HG03139 (cell line): ENCODE measurements around the gene HOXA11.

Experiments used
- ATAC-seq: cut with Tn5 transposase; IDR thresholded peaks from one replicate; pipeline ENCODE4 v1.9.1; 2021; ENCODE audit not compliant: unreplicated experiment

The HOXA11 gene

DNA sequence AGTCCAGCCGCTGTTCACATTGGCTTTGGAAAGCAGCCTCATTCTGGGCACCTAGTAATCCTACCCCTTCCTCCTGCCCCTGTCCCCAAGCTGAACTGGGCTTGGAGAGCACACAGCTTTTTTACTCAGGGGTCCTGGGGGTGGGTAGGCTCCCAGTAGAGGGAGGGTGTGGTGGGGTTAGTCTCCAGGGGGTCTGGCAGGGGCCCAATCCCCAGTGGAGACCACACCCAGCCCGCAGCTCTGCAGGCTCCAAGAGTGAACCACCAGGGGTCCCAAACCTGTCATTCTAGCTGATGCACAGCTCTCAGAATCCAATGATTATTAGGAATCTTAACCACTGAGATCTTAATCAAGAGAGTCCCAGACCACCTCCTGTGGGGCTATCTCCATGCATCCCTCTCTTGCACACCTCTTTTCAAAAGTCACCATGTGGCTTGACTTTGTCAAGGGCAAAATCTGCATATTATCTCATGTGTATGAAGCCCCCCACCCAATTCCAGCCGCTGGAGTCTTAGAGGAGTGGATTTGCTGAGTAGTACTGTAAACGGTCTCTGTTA, 2.7 kb downstream of the HOXA11 start:
- ATAC-seq, result no peak

DNA sequence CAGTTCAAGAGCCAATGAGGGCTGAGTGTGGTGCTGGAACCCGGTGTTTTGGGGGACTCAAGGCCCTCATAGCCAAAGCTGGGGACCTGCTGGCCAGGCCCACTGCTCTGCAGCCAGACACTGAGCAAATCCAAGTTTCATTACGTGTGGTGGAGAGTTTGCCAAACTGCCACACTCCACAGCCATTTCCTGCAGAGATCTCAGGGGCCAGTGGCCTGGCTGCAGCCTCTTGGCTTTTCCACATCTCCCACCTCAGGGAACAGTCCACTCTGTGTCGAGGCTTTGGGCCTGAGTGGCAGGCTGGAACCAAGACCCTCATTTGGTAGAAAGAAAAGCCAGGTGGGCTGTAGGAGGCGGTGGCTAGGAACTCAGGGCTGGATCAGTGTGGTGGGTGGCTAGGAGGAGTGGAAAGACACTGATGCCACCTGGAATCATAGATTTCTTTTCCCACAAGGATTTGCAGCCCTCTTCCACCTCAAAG, 3.2 kb downstream of the HOXA11 start:
- ATAC-seq, result no peak

GRCh38 chr7:27180431-27181420, 4.3 kb downstream of the HOXA11 start:
- ATAC-seq, result no peak

DNA sequence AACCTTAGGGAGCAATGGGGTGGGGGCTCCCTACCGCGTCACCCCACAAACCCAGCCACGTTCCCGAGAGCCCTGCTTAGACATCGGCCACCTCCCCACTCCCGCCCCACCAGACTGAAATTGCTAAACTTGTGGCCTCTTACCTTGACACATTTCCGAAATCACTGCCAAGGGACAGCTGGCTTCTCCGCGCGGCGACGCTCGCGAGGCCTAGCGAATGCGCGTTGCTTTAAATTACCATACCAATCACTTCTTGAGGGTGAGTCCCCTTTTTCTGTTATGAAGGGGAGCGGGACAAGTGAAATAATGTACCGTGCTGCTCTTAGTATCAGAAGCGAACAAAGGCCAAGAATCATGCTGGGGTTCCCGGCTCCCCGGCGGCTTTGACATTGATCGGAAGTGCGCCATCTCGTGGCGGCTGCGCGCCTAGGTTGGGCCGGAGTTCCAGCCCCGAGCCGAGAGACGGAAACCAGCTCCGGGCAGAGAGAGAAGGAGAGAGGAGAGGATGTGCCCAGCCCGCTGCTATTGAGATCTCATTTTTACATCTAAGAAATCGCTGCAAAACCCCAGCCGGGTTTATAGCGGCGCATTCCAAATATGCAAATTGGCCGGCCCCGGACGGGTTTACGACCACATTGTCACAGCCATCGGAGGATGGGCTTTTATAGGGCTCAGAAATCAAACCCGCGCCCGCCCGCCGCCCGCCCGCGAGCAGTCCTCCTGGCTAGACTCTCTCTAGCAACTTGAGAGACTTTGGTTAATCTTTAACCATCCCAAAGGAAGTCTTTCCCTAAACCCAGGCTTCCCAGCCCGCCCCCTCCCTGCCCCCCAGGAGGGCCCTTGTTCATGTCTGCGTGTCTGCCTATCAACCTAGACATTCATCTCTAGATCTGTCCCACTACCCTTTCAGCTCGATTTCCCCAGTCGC, 5.3 kb downstream of the HOXA11 start:
- no peak for ATAC-seq

- no peak for ATAC-seq
Observed at GRCh38 chr7:27179030-27179429, 6.0 kb downstream of the HOXA11 start.

GRCh38 chr7:27178366-27178765, 6.7 kb downstream of the HOXA11 start:
- ATAC-seq, result no peak

GRCh38 chr7:27177795-27178320, 7.2 kb downstream of the HOXA11 start:
- ATAC-seq, result no peak

DNA sequence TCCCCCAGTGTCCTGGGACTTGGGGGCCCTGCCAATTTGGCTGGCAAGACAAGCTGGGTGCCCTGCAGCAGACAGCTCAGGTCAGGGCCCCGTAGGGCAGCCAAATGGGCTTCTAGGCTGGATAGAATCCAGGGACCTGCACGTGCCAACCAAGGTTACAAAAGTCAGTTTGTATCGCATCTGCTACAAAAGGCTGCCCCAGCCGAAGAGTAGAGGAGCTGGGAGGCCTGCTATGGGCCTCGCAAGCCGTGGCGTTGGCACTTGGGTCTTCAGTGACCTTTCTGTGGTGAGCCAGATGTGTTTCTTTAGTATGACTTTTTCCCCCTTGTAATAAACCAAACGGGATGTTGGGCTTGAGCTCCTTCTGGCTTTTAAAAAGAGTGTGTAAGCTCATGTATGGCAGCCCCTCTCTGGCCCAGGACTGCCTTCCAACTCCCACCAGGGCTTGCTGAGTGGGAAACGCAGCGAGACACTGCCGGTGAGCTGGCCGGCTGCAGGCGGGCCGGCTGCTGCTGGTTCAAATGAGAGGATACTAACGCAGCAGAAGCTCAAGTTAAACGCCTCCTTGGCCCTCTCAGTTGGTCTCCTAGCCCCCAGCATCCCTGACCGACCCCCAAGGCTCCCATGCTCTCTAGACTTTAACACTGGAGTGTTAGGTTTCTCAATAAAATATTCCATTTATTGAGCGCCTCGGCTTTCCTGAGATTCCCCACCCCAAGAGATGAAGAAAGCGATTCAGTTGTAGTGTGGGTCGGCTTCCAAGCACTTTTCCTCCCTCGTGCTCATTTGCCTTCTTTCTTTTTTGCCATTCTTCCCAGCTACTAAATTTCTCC, 7.9 kb downstream of the HOXA11 start:
- ATAC-seq, result no peak

DNA sequence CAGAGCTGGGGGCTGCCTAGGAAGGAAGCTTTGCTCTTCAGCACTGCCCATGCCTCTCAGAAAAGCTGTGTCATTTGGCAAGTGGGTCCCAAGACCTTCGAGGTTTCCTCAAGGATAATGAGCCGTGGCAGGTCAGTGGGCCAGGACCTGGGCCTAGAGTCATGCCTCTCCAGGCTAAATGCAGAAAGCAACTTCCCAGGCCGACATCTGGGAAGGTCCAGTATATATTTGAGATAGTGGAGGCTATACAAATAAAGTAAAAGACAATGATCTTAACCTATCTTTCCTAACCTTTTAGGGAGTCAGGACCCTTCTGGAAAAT, 8.5 kb downstream of the HOXA11 start:
- ATAC-seq, result no peak

GRCh38 chr7:27175626-27176523, 9.2 kb downstream of the HOXA11 start:
- no peak for ATAC-seq

DNA sequence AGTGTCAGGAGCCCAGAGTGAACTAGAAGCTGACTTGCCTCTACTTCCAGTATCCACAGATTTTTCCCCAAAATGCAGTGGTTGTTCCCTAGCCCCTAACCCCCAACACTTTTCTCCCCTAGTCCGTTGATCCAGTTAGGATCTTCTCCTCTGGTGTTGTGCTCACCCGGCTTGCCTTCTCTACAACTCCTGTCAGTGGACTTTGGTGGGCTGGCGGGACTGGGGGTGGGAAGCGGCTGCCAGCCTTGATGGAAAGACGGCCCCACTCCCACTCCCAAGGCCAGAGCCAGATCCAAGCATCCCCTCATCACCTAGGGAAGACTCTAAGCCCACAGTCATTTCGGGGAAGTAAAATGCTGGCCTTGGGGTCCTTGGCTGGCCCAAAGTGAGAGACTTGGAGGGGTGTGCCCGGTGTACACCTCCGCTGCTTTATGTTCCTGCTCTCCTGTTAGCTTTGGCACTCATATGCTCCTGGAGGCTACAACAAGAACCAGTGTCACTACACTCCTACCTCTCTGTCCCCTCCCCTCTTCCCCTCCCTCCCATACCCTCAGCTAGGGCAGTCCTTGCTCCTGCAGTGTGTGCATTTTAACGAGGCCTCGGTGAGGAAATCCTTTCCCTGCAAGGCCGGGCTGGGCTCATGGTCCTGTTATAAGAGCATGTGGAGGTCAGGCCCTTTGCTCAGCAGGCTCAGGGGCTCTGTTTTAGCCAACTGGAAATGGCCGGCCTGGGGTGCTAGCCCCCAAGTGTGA, 10.0 kb downstream of the HOXA11 start:
- no peak for ATAC-seq

DNA sequence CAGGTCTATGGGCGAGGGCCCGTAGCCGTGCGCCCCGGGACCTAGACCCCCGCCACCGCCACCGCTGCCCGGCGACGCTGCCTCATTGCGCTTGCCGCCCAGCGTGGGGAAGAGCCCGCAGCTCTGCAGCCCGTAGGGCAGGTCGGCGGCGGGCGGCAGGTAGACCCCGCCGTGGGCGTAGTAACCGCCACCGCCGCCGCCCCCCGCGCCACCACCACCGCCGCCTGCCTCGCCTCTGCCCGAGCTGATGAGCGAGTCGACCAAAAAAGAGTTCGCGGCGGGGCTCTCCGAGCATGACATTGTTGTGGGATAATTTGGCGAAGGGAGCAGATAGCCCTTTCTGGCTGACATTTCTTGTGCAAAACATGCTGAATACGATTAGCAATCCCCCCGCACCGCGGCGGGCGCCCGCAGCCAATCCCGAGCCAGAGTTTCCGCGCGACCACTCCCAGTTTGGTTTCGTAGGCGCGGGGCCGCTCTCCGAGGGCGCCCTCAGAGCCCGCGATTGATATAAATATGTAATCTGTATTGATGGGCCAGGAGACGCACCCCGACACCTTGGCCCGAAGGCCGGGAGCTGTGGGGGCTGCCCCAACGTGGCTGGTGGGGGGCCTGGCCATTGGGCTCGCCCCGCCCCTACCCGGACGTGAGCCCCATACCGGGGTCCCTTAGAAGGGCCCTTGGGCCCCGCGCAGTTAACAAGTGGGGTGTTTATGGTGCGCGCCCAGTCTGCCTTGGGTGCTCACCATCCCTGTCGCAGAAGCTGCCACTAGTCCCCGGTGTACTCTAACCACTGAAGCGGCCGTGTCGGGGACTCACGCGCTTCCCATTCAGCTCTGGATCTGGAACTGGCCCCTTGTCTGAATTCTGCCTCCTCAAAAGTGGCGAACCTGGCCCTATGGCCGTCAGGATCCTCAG, 10.8 kb downstream of the HOXA11 start, which contains the start of gene HOXA10:
Gene HOXA10 (minus strand): TSS at position 365 of the 918 bp plus-strand sequence. CDS start 14 bp downstream, at position 351.
- ATAC-seq, result no peak

DNA sequence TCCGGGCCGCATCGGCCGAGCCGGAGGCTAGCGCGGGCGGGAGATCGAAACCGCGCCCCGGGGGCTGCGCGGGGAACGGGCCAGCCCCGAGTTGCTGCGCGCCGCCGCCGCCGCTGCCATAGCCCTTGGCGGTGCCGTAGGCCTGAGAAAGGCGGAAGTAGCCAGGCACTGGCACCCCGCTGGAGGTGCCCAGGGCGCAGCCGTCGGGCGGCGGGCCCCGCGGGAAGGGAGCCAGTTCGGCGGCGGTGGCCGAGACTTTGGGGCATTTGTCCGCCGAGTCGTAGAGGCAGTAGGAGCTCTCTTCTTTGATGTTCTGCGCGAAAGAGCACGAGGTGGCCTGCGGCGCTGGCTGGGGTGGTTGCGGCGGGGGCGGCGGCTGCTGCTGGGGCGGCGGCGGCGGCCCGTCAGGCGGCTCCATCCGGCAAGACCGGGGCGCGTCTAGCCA, 11.5 kb downstream of the HOXA11 start:
- no peak for ATAC-seq

DNA sequence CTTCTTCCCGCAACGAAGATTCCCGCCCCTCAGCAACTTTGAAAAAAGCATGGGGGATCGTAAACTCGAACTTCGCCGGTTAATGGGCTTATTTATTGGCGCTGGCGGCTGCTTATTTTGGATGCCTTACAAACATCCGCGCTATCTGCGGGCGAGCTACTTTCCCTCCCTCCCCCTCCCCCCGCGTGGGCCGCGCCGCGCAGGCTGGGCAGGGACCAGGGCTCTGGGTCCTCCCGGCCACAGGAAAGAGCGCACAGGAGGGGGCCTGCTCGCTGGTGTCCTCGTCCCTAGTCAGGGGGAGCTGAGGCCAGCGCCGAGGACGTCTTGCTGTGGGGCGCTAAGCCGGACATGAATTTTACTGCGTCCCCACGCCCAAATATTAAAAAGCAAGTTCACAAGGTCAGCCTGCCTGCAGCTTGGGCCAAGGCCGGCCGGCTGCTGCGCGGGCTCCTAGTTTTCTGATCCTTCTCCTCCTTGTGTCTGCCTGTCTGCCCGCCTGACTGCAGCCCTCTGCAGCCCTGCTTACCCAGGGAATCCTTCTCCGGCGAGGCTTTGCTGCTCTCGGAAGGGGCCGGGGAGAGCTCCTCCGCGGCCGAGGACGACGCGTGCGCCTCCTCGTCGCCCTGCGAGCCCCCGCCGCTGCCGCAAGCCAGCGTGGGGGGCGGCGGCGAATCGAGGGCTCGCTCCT, 12.1 kb downstream of the HOXA11 start:
- no peak for ATAC-seq

DNA sequence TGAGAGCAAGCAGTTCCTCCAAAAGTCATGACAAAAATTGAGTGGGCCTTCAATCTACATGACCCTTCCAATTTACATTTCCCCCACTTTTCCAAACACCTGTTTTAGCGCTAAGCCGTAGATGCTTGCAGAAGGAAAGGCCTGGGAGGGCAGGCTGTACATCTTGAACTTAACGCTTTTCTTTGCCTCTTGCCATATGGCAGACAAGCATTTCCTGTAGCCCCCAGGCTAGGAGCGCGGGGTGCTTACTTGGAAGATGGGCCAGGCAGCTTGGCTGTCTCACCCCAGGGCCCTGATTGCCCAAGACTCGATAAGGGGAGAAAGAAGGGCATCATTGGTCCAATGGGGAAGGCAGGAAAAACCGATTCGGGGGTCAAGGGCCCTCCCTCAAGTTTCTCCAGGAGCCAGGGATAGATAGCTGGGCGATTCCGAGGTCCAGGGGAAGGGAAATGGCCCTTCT, 12.7 kb downstream of the HOXA11 start:
- no peak for ATAC-seq

- ATAC-seq, result no peak
Observed at GRCh38 chr7:27171637-27172314, 13.3 kb downstream of the HOXA11 start.
